ENCODE results near the gene INPP5A. TPM values are rescaled to one million over a fixed set of nuclear protein-coding genes. Genes with fewer than 3 reads are reported as not detected.

Gene INPP5A
- total RNA-seq, 1 experiment from 2014 or later: 14.7 TPM

GRCh38 chr10:132813560-132814468, 276.2 kb downstream of the INPP5A start:
- CTCF ChIA-PET: no interaction called here
- peaks cover 24% of the 10 kb centered on the region for H3K27me3 Mint-ChIP-seq (ENCODE audit: insufficient read depth, unreplicated experiment)
- DNase-seq (ENCODE audit: unreplicated experiment): no peak
- no peak for TF ChIP-seq CTCF (IDR thresholded peaks at IDR 0.05; ENCODE audit: unreplicated experiment)
- intact Hi-C loops (cut with micrococcal nuclease): no loop called here
- no peaks in the 10 kb centered on the region for H3K4me1 Mint-ChIP-seq (ENCODE audit: insufficient read depth, unreplicated experiment)
- no TSS peak for BruUV-seq (replicated peaks)
- no peaks in the 10 kb centered on the region for H3K9me3 Mint-ChIP-seq (ENCODE audit: unreplicated experiment)
- no peak overlapping the region for H3K4me3 Mint-ChIP-seq (ENCODE audit: unreplicated experiment)
- POLR2A ChIA-PET: no interaction called here
- H3K27ac Mint-ChIP-seq (ENCODE audit: low read depth, unreplicated experiment): no peak overlapping the region
- H3K36me3 Mint-ChIP-seq (ENCODE audit: insufficient read depth, unreplicated experiment): no peaks in the 10 kb centered on the region

GRCh38 chr10:132814469-132814856, 276.9 kb downstream of the INPP5A start:
- ChIA-PET POLR2A (no interaction called here), CTCF (no interaction called here)
- no peaks in the 10 kb centered on the region for H3K4me1 Mint-ChIP-seq (ENCODE audit: insufficient read depth, unreplicated experiment)
- DNase-seq (ENCODE audit: unreplicated experiment): no peak
- H3K4me3 Mint-ChIP-seq (ENCODE audit: unreplicated experiment): no peak overlapping the region
- H3K36me3 Mint-ChIP-seq (ENCODE audit: insufficient read depth, unreplicated experiment): no peaks in the 10 kb centered on the region
- no peak overlapping the region for H3K27ac Mint-ChIP-seq (ENCODE audit: low read depth, unreplicated experiment)
- intact Hi-C loops (cut with micrococcal nuclease): no loop called here
- H3K27me3 Mint-ChIP-seq (ENCODE audit: insufficient read depth, unreplicated experiment): peaks cover 18% of the 10 kb centered on the region
- BruUV-seq (replicated peaks): no TSS peak
- no peak for TF ChIP-seq CTCF (IDR thresholded peaks at IDR 0.05; ENCODE audit: unreplicated experiment)
- H3K9me3 Mint-ChIP-seq (ENCODE audit: unreplicated experiment): peaks cover 5% of the 10 kb centered on the region

- ChIA-PET CTCF (no interaction called here), POLR2A (no interaction called here)
- no peak overlapping the region for H3K4me3 Mint-ChIP-seq (ENCODE audit: unreplicated experiment)
- no peaks in the 10 kb centered on the region for H3K36me3 Mint-ChIP-seq (ENCODE audit: insufficient read depth, unreplicated experiment)
- TF ChIP-seq CTCF (IDR thresholded peaks at IDR 0.05; ENCODE audit: unreplicated experiment): no peak
- peaks cover 14% of the 10 kb centered on the region for H3K9me3 Mint-ChIP-seq (ENCODE audit: unreplicated experiment)
- H3K4me1 Mint-ChIP-seq (ENCODE audit: insufficient read depth, unreplicated experiment): no peaks in the 10 kb centered on the region
- no peak overlapping the region for H3K27ac Mint-ChIP-seq (ENCODE audit: low read depth, unreplicated experiment)
- no peak for DNase-seq (ENCODE audit: unreplicated experiment)
- no TSS peak for BruUV-seq (replicated peaks)
- intact Hi-C loops (cut with micrococcal nuclease): no loop called here
- H3K27me3 Mint-ChIP-seq (ENCODE audit: insufficient read depth, unreplicated experiment): peaks cover 10% of the 10 kb centered on the region
These were observed 277.7 kb downstream of the INPP5A start for GRCh38 chr10:132815168-132815857.

- POLR2A ChIA-PET: no interaction called here
- no peak overlapping the region for H3K4me3 Mint-ChIP-seq (ENCODE audit: unreplicated experiment)
- H3K9me3 Mint-ChIP-seq (ENCODE audit: unreplicated experiment): peaks cover 14% of the 10 kb centered on the region
- H3K27me3 Mint-ChIP-seq (ENCODE audit: insufficient read depth, unreplicated experiment): peaks cover 10% of the 10 kb centered on the region
- CTCF ChIA-PET: interaction anchor here (0.9 kb wide), 1 partner anchor 123 kb away, joined by 5 read pairs; no protein-coding TSS in a partner anchor
- H3K27ac Mint-ChIP-seq (ENCODE audit: low read depth, unreplicated experiment): no peak overlapping the region
- intact Hi-C loops (cut with micrococcal nuclease): no loop called here
- H3K36me3 Mint-ChIP-seq (ENCODE audit: insufficient read depth, unreplicated experiment): no peaks in the 10 kb centered on the region
- no peak for DNase-seq (ENCODE audit: unreplicated experiment)
- TF ChIP-seq CTCF (IDR thresholded peaks at IDR 0.05; ENCODE audit: unreplicated experiment): no peak
- no peaks in the 10 kb centered on the region for H3K4me1 Mint-ChIP-seq (ENCODE audit: insufficient read depth, unreplicated experiment)
- BruUV-seq (replicated peaks): no TSS peak
These were observed 279.1 kb downstream of the INPP5A start for GRCh38 chr10:132816718-132817117.
